ENCODE results near the gene PLOD2.

PLOD2 gene

GRCh38 chr3:146044046-146044445 lies 116.9 kb downstream of the PLOD2 start:
- DNase-seq (ENCODE audit: low read depth in 2 of 2), result no peak

GRCh38 chr3:146040630-146041029 lies 120.4 kb downstream of the PLOD2 start:
- no peak for DNase-seq (ENCODE audit: low read depth in 2 of 2)

GRCh38 chr3:146037697-146038096 lies 123.3 kb downstream of the PLOD2 start:
- DNase-seq (ENCODE audit: low read depth in 2 of 2), result no peak

GRCh38 chr3:146036281-146036680 lies 124.7 kb downstream of the PLOD2 start:
- DNase-seq (ENCODE audit: low read depth in 2 of 2), result no peak

GRCh38 chr3:146035366-146035765 lies 125.6 kb downstream of the PLOD2 start:
- no peak for DNase-seq (ENCODE audit: low read depth in 2 of 2)

- DNase-seq (ENCODE audit: low read depth in 2 of 2), result no peak
These were observed 127.0 kb downstream of the PLOD2 start for GRCh38 chr3:146033950-146034349.

GRCh38 chr3:146026547-146026946 lies 134.4 kb downstream of the PLOD2 start:
- DNase-seq (ENCODE audit: low read depth in 2 of 2), result no peak

GRCh38 chr3:146024260-146024659 lies 136.7 kb downstream of the PLOD2 start:
- DNase-seq (ENCODE audit: low read depth in 2 of 2), result no peak

GRCh38 chr3:146020969-146021368 lies 140.0 kb downstream of the PLOD2 start:
- DNase-seq (ENCODE audit: low read depth in 2 of 2), result no peak

- no peak for DNase-seq (ENCODE audit: low read depth in 2 of 2)
These were observed 141.5 kb downstream of the PLOD2 start for GRCh38 chr3:146019508-146019907.
